ENCODE results near the gene NSFL1C. TPM values are rescaled to one million over a fixed set of nuclear protein-coding genes. Genes with fewer than 3 reads are reported as not detected.

NSFL1C gene
- total RNA-seq, 1 donor, result 30.0 TPM

DNA sequence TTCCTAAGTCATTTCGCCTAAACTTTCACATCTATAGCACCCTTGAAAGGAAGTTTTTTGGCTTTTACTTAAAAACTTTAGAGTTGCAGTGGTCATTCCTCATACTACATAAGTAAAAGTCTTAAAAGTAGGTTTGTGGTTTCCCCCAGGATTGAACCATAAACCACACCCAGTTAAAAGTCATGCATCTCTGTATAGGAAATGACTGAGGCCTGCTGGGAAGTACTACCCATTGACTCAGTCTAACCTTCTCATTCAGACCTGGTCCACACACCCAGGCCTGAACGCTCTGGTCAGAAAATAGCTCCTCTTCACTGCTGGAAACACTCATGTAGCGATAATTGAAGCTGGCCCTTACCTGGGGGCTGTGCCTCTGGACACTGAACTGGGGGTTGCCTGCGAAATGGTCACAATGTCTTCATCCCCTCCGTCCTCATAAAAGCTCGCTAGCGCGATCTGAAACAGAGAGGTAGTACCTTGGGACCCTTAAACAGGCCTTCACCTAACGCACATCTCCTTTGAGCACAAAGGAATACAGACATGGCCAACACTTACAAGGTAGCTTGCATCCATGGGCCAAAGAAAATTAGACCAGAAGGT, 2.6 kb downstream of the NSFL1C start:
- Histone ChIP-seq H2AFZ (ENCODE audit: low read length) (no peak overlapping the region), H3K36me3 (ENCODE audit: insufficient read depth, low read length) (peaks cover 31% of the 10 kb centered on the region), H3K27ac (ENCODE audit: low read depth, low read length) (no peak overlapping the region), H3K79me2 (ENCODE audit: insufficient read depth, low read length) (peaks cover 69% of the 10 kb centered on the region), H3K4me1 (ENCODE audit: insufficient read depth, low read length) (peaks cover 16% of the 10 kb centered on the region), H3K4me2 (ENCODE audit: insufficient read depth, low read length) (no peak overlapping the region), H3K4me3 (ENCODE audit: insufficient read depth, low read length) (no peak overlapping the region), H4K20me1 (ENCODE audit: insufficient read depth, low read length) (peaks cover 35% of the 10 kb centered on the region), H3K27me3 (ENCODE audit: insufficient read depth, low read length) (no peaks in the 10 kb centered on the region), H3K9me3 (ENCODE audit: low read depth, low read length) (no peaks in the 10 kb centered on the region)
- peak; percentile 84 for DNase-seq (ENCODE audit: insufficient read length, low spot score, missing footprints)
- no peak for TF ChIP-seq CTCF (IDR thresholded peaks at IDR 0.05; ENCODE audit: extremely low read depth, low read depth, low read length)

DNA sequence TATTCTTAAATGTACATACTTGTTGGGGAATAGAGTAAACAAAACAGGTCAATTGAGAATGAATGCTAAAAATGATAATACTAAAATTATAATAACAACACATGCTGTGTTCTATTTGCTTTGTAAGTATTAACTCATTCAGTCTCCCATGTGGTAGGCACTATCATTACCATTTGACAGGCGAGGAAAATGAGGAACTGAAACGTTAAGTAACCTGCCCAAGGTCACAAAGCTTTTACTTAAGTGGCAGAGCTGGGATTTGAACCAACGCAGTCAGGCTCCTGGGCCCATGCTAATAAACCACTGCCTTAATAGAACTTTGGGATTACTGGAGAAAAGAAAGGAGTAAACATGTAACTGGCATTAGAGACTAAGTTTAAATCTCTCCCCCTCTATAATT, 3.8 kb downstream of the NSFL1C start:
- H3K4me3 ChIP-seq (ENCODE audit: insufficient read depth, low read length), result no peak overlapping the region
- no peaks in the 10 kb centered on the region for H3K9me3 ChIP-seq (ENCODE audit: low read depth, low read length)
- H3K4me2 ChIP-seq (ENCODE audit: insufficient read depth, low read length), result no peak overlapping the region
- DNase-seq (ENCODE audit: insufficient read length, low spot score, missing footprints), result no peak
- no peak overlapping the region for H2AFZ ChIP-seq (ENCODE audit: low read length)
- H4K20me1 ChIP-seq (ENCODE audit: insufficient read depth, low read length), result peaks cover 35% of the 10 kb centered on the region
- H3K79me2 ChIP-seq (ENCODE audit: insufficient read depth, low read length), result peaks cover 79% of the 10 kb centered on the region
- H3K4me1 ChIP-seq (ENCODE audit: insufficient read depth, low read length), result peaks cover 13% of the 10 kb centered on the region
- no peak overlapping the region for H3K27ac ChIP-seq (ENCODE audit: low read depth, low read length)
- peaks cover 41% of the 10 kb centered on the region for H3K36me3 ChIP-seq (ENCODE audit: insufficient read depth, low read length)
- TF ChIP-seq CTCF (IDR thresholded peaks at IDR 0.05; ENCODE audit: extremely low read depth, low read depth, low read length), result no peak
- no peaks in the 10 kb centered on the region for H3K27me3 ChIP-seq (ENCODE audit: insufficient read depth, low read length)

GRCh38 chr20:1462001-1462400, 4.6 kb downstream of the NSFL1C start:
- Histone ChIP-seq H4K20me1 (ENCODE audit: insufficient read depth, low read length) (peaks cover 35% of the 10 kb centered on the region), H3K4me2 (ENCODE audit: insufficient read depth, low read length) (no peak overlapping the region), H3K36me3 (ENCODE audit: insufficient read depth, low read length) (peaks cover 48% of the 10 kb centered on the region), H3K27me3 (ENCODE audit: insufficient read depth, low read length) (no peaks in the 10 kb centered on the region), H3K4me1 (ENCODE audit: insufficient read depth, low read length) (peaks cover 13% of the 10 kb centered on the region), H2AFZ (ENCODE audit: low read length) (no peak overlapping the region), H3K79me2 (ENCODE audit: insufficient read depth, low read length) (peaks cover 83% of the 10 kb centered on the region), H3K27ac (ENCODE audit: low read depth, low read length) (no peak overlapping the region), H3K9me3 (ENCODE audit: low read depth, low read length) (no peaks in the 10 kb centered on the region), H3K4me3 (ENCODE audit: insufficient read depth, low read length) (no peak overlapping the region)
- no peak for DNase-seq (ENCODE audit: insufficient read length, low spot score, missing footprints)
- no peak for TF ChIP-seq CTCF (IDR thresholded peaks at IDR 0.05; ENCODE audit: extremely low read depth, low read depth, low read length)

- H3K27me3 ChIP-seq (ENCODE audit: insufficient read depth, low read length), result no peaks in the 10 kb centered on the region
- peaks cover 74% of the 10 kb centered on the region for H3K79me2 ChIP-seq (ENCODE audit: insufficient read depth, low read length)
- no peak for TF ChIP-seq CTCF (IDR thresholded peaks at IDR 0.05; ENCODE audit: extremely low read depth, low read depth, low read length)
- H2AFZ ChIP-seq (ENCODE audit: low read length), result no peak overlapping the region
- H3K27ac ChIP-seq (ENCODE audit: low read depth, low read length), result no peak overlapping the region
- no peak overlapping the region for H3K4me3 ChIP-seq (ENCODE audit: insufficient read depth, low read length)
- no peak for DNase-seq (ENCODE audit: insufficient read length, low spot score, missing footprints)
- H3K4me2 ChIP-seq (ENCODE audit: insufficient read depth, low read length), result no peak overlapping the region
- H3K9me3 ChIP-seq (ENCODE audit: low read depth, low read length), result no peaks in the 10 kb centered on the region
- H4K20me1 ChIP-seq (ENCODE audit: insufficient read depth, low read length), result peaks cover 26% of the 10 kb centered on the region
- peaks cover 57% of the 10 kb centered on the region for H3K36me3 ChIP-seq (ENCODE audit: insufficient read depth, low read length)
- H3K4me1 ChIP-seq (ENCODE audit: insufficient read depth, low read length), result peaks cover 10% of the 10 kb centered on the region
Observed at GRCh38 chr20:1460275-1460674, 6.4 kb downstream of the NSFL1C start.

Data from osteoblast (primary cell).